Measurements from ENCODE around the gene BPGM.
"Not testable (repeated sequence)": the region's sequence is repeated elsewhere in the genome, so short reads cannot be mapped to it uniquely, and the experiment has no call there.

Gene BPGM

DNA sequence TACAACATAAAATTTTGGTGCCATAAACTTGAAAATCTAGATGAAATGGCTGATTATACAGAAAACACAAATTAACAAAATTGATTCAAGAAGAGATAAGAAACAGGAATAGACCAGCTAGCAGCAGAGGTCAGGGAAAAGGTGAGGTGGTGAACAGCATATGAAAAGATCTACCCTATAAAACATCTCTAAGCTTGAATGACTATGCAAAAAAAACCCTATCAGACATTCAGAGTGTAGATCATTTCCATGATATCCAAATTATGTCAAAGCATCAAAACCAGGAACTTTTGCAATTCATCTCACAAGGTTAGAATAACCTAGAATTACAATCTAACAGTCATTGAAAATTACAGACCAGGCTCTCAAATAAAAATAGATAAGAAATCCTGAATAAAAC, 14.6 kb upstream of the BPGM start:
- no peak for DNase-seq (ENCODE audit: low spot score)

DNA sequence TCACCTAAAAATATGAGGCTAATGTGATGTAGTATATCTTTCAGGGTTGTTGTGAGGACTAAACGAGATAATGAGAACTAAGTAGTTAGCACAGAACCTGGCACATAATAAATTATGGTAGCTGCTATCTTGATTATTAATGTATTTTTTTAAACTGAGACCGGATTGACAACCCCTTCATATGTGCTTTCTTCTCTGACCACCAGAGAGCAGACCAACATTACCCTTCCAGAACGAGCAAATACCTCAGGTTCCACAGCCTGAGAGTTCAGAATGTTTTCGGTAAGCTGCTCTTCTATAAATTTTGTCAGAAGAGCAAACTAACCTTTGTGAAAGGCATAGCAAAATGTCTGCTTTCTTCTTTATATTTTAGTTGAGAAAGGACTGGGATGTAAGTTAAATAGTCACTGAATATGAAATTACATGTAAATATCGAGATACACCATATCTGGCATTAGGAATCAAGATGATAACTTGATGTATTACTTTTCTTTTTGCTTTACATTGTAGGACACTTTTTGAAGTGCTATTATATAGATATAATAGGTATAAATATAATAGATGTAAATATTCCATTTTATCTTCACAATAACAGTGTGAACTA, 13.6 kb upstream of the BPGM start:
- DNase-seq (ENCODE audit: low spot score) = no peak

DNA sequence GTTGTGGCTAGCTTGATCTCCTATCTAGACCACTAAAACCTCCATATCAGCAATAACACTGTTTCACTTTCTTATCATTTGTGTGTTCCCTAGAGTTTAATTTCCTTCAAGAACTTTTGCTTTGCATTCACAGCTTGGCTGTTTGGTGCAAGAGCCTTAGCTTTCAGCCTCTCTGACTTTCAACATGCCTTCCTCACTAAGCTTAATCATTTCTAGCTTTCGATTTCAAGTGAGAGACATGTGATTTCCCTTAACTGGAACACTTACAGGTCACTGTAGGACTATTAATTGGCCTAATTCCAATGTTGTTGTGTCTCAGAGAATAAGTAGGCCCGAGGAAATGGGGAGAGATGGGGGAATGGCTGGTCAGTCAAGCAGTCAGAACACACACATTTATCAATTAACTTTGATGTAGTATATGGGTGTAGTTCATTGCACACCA, 10.6 kb upstream of the BPGM start:
- DNase-seq (ENCODE audit: low spot score) = no peak

DNA sequence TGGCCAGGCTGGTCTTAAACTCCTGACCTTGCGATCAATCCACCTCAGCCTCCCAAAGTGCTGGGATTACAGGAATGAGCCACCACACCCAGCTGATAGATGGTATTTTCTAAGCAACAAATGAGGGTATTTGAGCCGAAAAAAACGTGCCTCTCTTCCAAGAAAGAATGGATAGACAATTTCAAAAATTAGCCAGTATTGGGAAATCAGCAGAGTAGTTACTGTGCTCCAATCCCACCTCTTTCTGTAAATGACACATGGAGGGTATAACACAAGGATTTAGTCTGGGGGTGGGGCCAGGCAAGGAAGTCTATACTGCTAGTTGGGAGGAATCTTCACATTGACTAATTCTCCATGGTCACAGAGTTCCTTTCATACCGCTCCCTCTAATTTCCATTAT, 9.2 kb upstream of the BPGM start:
- no peak for DNase-seq (ENCODE audit: low spot score)

DNA sequence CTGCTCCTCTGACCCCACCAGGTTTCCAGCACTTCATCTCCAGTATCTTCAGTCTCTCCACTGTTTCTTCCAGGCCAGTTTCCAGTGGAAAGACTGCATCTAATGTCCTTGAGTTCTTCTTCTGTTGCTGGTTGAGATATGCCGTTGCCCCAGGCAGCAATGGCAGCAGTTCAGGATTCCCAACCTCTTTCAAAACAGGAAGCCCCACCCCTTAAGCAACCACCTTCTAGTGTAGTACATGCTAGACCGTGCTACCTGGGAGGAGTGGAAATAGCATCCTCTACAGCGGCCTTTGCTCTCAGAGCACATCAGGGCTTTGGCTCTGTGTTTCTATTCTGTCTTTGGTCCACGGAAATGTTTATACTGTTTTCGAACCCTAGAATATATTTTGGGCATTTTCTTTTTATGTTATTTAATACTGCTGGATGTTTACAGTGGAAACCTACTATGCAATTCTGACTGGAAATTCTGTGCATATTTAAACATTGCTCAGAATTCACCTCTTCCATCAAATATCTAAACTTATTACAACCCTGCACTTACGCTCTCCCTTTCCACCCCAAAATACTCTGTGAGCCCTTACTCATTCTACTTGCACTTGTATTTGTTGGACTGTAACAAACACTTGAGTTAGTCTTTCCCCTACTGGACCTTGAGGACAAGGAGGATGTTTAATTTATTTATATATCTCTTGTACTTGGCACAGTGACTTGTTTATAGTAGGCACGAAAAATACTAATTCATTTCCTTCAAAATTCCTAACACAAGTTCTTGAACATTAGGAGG, 8.5 kb upstream of the BPGM start:
- no peak for DNase-seq (ENCODE audit: low spot score)

DNA sequence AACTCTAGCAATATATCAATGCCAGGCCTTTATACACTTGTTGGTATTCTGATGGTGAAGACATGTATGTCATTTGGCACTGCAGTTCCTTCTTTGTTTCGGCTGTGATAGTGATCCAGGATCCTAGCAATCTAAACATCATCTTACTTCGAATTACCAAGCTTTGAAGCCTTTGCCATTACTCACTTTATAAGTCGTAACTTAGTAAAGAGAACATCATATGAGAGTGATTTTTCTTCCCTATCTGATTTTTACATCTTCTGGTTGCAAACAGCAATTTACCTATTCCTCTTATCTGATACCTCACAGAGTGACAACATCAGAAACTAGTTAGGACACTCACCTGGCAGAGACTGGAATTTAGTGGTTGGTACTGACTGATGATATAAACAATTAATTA, 7.6 kb upstream of the BPGM start:
- no peak for DNase-seq (ENCODE audit: low spot score)

DNA sequence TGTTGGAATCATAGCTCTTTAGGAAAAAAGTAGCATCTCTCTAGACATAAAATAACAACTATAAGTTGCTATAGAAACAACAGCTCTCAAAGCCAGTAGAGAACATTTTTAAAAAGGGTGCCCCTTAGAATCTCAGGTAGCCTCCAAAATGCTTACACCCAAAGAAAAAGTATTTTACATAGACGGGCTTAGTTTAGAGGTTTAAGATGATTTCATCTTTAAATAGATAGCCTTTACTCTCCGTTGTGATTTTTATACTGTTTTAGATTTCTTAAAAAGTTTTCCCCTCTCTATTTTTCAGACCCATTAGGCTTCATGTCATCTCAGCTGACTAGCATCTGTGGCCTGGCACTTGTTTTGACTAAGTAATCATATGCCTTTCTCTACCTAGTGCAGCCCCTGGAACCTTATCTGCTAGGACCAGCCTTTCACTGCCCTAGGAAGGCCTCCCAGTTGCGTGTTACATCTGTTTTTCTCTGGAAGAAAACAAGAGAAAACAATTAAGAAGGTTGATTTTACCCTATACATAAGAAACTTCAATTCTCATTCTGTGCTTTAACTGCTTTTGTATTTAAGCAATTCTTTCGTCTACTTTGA, 6.9 kb upstream of the BPGM start:
- no peak for DNase-seq (ENCODE audit: low spot score)

DNA sequence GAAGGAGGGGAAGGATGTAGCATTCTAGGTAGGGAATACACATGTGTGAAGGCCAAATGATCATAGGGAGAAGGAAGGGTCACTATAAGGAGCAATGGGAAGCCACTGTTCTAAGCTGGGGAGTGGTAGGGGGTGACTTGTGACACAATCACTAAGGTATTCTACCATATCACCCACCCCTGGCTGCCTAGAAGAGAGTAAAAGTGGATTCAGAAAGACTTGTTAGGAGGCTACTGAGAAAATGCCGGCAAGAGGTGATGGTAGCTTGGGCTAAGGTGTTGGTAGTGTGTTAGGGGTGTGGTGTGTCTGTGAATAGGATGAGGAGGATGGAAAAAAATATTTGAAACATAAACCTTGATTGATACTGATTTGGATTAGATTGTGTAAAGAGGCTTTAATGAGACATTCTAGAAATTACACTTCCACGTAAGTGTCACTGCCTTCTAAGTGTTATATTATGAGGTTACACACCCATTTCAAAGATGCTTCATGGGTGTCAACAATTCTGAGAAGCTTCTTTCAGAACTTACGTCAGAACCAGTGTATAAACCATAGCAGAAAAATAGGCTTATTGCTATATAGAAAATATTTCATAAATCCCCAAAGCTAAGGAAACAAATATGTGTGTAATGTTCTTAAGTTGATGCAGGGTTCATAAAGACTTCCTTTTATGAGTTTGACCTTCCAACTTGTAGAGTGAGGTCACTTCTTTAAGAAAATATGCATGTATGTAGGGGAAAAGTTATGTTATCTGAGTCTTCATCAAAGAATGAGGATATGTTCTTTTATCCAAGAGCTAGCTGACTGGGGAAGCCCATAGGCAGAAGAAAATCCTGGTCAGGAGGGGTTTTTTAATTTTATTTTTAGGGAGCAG, 5.6 kb upstream of the BPGM start:
- no peak for DNase-seq (ENCODE audit: low spot score)

DNA sequence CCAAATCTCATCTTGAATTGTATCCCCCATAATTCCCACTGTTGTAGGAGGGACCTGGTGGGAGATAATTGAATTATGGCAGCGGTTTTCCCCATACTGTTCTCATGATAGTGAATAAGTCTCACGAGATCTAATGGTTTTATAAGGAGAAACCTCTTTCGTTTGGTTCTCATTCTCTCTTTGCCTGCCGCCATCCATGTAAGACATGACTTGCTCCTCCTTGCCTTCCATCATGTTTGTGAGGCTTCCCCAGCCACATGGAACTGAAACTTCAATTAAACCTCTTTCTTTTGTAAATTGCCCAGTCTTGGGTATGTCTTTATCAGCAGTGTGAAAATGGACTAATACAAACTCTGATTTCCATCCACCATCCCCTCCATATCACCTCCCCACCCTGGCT, 4.7 kb upstream of the BPGM start:
- DNase-seq (ENCODE audit: low spot score) = not testable (repeated sequence)

DNA sequence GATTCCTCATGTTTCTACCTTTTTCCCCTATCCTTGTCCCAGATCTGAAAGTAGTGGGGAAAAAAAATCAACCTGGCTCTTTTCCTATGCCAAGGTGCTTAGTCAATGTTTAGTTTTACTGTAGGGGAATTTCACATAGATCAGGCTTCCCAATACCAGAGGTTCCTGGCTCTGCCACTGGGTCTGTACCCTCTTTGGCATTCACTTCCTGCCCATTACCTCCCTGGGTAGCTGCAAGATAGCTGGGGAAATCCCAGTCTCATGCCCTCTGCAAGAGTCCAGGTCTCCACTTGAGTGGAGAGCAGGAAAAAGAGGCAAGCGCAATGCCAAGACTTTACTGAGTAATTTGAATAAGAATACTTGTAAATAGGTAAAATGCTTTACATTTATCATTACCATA, 3.5 kb upstream of the BPGM start:
- no peak for DNase-seq (ENCODE audit: low spot score)

DNA sequence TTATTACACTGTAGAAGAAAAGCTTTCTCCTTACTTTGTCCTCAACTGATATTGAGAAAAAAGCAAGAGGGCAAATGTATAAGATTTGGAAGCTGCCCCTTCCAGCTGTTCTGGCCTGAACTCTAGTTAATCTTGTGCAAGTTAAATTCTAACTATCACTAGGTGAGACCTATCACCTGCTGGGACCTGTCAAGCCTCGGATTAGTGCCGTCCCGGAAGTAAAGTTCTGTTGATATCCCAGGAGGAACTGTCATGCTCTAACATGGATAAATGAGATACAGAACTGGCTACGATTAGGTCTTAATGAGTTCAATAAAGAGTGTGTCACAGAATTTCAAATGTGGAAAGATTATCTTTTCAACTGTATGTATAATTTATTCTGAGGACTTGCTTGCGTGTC, 1.2 kb upstream of the BPGM start:
- no peak for DNase-seq (ENCODE audit: low spot score)

DNA sequence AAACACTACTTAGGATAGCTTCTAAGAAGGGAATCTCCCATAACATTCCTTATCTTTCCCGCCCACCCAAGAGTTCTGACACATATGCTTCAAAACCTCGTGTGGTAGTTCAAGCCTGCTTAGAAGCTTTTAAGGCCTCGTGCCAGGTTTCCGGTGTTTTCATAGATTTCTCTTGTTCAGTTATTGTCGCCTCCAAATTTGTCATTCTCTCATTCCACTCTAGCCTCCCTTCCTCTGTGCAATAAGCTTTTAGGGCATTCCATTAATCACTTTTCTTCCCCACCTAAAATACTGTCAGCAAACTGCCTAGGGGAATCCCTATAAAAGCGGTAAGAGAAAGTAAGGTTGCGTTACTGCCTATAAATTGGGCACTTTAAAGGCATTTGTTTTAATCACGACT, 718 bp upstream of the BPGM start:
- DNase-seq (ENCODE audit: low spot score) = no peak

DNA sequence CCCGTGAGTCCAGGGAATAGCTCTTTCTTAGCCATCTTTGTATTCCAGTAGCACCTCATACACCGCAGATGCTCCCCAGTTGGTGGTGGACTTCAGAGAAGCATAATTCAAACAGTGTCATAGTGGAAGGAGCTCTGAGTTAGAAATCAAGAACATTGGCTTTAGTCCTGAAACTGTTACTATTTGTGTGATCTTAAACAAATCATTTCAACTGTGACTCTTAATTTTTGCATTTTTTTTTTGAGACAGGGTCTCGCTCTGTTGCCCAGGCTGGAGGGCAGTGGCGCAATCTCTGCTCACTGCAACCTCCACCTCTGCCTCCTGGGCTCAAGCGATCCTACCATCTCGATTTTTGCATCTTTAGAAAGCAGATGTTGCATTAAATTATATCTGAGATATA, 1.8 kb downstream of the BPGM start:
- no peak for DNase-seq (ENCODE audit: low spot score)

DNA sequence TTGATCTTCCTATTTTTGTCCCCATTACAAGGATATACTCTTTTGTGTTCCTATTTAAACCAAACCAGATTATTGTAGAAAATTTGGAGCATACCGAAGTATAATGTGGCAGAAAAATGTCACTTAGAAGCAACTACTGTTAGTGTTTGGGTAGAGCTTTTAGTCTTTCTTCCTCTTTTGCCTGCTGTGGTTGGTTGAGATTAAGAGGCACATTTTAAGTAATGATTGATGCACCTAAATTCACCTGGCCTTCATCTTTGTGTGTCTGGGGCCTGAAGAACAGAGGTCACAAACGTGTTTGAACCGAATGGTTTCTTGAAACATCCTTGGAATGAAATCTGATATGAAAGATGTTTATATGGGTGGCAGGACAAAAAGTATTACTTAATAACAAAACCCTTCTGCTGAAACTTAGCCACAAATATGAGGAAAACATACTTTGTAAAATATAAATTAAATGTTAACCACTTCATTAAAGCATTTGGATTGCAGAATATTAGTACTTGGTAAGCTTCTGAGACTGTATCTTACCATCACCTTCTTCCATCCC, 2.6 kb downstream of the BPGM start:
- no peak for DNase-seq (ENCODE audit: low spot score)

DNA sequence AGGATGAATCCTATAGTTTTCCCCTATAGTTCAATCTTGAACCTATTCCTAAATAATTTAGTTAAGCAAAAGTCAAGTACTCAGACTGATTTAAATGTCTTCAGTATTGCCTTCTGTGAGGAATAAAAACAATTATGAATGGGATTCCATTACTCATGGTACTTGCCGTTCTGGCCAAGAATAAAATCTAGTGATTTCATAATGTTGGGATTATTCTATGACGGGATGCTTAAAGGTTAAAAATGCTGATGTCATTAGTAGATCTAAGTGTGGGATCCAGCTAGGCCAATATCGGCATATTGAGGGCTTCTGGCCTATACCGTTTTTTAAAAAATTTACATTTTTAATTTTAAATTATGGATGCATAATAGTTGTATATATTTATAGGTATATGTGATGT, 5.3 kb downstream of the BPGM start:
- DNase-seq (ENCODE audit: low spot score) = no peak

DNA sequence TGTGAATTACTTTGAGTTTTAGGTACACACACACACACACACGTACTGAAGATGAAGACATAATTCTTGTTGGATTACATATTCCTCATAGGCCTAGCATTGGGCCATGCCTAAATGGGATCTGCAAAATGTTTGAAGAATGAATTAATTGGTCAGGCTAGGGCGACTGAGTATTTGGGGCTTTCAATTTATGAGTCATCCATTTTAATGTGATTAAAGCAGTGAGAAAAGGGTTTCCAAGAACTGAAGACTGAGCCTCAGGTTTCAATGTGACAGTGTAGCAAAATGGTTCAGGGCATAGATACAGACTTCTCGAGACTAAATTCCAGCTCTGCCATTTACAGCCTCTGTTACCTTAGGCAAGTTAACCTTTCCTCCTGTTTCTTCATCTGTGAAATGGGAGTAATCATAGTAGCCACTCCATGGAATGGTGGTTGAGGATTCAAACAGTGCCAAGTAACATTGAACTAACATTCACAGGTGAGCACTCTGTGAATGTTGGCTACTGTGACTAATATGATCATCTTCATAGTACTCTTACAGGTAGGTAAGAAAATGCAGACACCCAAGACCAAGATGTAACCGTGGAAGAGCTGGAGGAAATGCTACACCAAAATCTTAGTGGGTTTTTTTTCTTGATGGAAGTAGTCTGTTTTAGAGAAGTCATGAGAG, 7.6 kb downstream of the BPGM start:
- no peak for DNase-seq (ENCODE audit: low spot score)

DNA sequence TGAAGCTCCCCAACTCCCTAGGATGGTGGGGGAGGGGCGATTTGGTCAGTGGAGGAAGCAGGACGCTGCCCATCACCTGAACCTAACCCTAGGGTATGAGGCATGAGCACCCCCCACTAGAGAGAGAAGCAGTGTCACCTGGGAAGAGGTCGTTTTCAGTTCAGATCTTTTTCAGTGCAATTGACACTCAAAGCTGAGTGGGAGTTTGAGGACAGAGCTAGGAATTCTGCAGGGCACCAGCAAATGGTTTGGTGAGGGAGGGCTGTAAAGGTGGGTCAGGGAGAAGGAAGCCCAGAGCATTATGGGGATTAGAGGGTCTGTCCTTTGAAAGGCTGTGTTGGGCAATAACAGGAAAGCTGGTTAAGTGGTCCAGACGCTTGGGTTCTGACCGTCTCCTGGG, 10.9 kb downstream of the BPGM start:
- no peak for DNase-seq (ENCODE audit: low spot score)

DNA sequence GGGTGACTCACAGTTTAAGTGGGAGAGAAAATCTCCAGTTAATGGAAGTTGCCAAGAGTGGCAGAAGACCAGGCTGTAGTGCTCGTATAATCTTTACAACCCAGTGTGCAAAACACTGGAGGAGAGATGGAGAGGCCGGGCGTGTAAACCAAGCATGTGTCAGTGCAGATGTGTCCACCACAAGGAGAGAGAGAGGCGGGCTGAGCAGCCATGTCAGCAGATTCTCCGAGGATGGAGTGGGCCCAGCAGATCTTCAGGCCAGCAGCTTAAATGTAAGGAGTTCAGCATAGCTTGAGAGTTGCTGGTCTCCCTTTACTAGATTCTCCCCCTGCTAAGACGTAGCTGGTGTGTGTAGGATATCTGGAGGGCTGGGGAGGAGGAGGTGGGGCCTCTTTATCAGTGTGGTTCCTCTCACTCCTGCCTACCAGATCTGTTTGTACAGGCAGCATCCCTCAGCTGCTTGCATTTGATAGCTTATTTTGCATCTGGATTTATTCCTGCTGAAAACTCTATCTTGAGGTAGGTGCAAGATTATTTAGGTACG, 13.7 kb downstream of the BPGM start:
- no peak for DNase-seq (ENCODE audit: low spot score)

DNA sequence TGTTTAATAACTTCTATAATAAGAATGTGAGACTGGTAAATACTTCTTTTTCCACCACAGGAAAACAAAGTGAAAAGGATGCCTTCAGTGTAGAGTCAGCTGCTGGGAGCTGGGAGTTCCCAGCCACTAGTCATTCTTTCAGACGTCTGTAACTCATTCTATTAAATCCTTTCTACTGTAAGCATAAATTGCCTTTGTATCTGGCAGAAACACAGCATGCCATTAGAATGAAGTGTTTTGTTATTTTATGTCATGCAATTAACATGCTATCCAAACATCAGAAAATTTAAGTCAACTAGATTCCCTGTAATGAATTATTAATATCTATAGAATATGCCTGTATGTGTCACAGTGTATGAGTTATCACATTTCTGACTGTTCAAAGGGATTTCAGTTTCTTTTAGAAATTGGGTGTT, 14.3 kb downstream of the BPGM start:
- DNase-seq (ENCODE audit: low spot score) = no peak

DNA sequence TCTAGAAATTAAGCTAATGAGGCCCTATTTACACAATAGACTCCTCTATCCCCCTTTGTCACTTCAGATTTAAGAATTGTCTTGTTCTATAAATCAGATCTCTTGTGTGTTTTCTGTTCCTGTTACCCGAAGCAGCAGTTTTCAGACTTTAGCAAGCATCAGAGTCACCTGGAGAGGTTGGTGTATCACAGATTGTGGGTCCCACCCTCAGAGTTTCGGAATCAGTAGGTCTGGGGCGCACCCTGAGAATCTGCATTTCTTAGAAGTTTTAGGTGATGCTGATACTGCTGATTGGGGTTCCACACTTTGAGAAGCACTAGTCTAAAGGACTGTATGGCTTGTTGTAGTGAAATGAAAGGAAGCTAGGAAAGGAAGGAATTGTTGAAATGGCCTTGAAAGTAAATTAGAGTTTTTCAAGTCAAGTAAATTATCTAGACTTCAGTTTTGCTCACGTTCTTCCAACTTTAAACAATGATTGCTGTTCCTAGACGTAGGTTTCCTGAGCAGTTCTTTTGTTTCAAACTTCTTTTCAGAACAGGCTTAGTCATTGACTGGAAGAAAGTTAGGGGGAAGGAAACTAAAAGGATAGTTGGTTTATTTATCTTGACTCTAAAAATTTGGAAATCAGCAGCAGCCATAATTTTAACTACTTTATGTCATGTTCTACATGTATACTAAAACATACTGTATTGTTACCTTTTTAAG, 15.7 kb downstream of the BPGM start:
- DNase-seq (ENCODE audit: low spot score) = no peak

DNA sequence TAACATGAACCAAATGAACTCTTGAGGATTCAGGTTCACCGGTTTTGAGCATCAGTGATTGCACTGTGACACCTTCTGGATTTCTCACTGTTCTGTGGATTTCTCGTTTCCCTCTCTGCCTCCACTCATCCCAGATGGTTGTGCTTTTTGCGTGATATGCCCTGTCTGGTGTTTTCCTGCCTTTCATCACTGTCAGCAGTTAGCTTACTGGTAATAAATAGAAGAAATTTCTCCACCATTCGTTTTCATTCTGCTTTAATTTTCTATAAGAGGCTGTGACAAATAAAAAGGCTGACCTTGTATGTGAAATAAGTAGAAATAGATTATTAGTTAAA, 16.2 kb downstream of the BPGM start:
- DNase-seq (ENCODE audit: low spot score) = no peak
